Measurements from ENCODE around the gene RUFY3.
"Not testable (repeated sequence)": the region's sequence is repeated elsewhere in the genome, so short reads cannot be mapped to it uniquely, and the experiment has no call there.

The RUFY3 gene, protein sequence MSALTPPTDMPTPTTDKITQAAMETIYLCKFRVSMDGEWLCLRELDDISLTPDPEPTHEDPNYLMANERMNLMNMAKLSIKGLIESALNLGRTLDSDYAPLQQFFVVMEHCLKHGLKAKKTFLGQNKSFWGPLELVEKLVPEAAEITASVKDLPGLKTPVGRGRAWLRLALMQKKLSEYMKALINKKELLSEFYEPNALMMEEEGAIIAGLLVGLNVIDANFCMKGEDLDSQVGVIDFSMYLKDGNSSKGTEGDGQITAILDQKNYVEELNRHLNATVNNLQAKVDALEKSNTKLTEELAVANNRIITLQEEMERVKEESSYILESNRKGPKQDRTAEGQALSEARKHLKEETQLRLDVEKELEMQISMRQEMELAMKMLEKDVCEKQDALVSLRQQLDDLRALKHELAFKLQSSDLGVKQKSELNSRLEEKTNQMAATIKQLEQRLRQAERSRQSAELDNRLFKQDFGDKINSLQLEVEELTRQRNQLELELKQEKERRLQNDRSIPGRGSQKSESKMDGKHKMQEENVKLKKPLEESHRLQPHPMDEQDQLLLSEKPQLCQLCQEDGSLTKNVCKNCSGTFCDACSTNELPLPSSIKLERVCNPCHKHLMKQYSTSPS

DNA sequence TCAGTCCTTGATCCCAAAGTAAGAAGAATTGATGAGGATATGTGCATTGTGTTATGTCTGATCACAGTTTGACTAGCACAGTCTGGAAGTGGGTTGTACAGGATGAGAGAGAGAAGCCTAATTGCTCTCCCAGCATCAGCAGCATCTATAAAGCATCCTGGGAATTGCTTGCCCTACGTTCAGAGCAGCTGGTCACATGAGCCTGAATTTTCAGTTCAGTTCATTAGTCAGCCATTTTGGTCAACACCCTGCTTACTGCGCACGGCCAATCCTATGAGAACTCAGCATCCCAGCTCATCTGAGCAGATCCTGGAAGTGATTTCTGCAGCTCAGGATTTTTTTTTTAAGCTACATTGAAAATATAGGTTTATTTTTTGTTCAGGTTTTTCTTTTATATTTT lies at the start of gene RUFY3:
Gene RUFY3 (plus strand): TSS at position 218 of the 400 bp plus-strand sequence. CDS start 610 bp downstream, outside the sequence.
- Mint-ChIP-seq H3K4me3 (no peak within 1 kb of the TSS), H3K27me3 (no peaks in the 10 kb centered on the region), H3K9me3 (no peaks in the 10 kb centered on the region), H3K4me1 (ENCODE audit: low read depth) (peaks cover 31% of the 10 kb centered on the region), H3K36me3 (ENCODE audit: low read depth) (no peaks in the 10 kb centered on the region), H3K27ac (no peak within 1 kb of the TSS)
- intact Hi-C loops (cut with micrococcal nuclease) = no loop called here

DNA sequence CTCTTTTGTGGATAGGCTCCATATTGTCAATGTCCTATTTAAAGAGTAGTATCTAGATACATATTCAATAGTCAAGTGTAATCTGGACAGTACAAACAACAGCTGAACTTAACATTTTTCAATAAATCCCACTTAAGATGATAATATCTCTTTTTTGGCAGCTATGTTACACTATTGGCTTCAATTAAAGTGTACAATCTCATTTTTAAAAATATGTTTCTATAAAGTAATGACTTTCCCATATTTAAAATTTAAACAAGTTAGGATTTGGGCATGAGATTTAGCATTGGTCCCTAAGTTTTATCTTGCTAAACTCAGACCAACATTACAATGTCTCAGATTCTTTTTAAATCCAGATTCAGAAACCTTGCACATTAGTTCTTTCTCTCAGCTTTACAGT lies 47.6 kb upstream of the RUFY3 start:
- H3K4me3 Mint-ChIP-seq = no peak overlapping the region
- H3K27me3 Mint-ChIP-seq = no peaks in the 10 kb centered on the region
- no peaks in the 10 kb centered on the region for H3K36me3 Mint-ChIP-seq (ENCODE audit: low read depth)
- peaks cover 6% of the 10 kb centered on the region for H3K4me1 Mint-ChIP-seq (ENCODE audit: low read depth)
- no peak overlapping the region for H3K27ac Mint-ChIP-seq
- intact Hi-C loops (cut with micrococcal nuclease) = no loop called here
- H3K9me3 Mint-ChIP-seq = no peaks in the 10 kb centered on the region

DNA sequence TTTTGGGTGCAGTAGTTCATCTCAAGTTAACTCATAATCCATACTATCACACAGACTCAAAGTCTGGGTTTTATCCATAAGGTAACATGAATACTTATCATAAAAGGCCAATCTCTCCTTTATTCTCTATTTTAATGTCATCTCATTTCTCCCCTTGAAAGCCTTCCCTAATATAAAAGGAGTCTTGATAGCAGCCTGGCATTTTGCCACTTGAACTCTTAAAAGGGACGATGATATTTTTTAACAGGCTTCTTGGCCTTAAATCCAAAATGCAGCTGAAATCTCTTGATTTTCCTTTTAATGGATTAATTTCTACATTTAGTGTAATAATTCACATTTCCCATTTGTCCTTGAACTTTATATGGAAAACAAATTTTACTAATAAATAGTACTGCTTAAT lies 47.0 kb upstream of the RUFY3 start:
- intact Hi-C loops (cut with micrococcal nuclease) = no loop called here
- Mint-ChIP-seq H3K27me3 (no peaks in the 10 kb centered on the region), H3K9me3 (no peaks in the 10 kb centered on the region), H3K4me3 (no peak overlapping the region), H3K36me3 (ENCODE audit: low read depth) (no peaks in the 10 kb centered on the region), H3K27ac (no peak overlapping the region), H3K4me1 (ENCODE audit: low read depth) (peaks cover 6% of the 10 kb centered on the region)

DNA sequence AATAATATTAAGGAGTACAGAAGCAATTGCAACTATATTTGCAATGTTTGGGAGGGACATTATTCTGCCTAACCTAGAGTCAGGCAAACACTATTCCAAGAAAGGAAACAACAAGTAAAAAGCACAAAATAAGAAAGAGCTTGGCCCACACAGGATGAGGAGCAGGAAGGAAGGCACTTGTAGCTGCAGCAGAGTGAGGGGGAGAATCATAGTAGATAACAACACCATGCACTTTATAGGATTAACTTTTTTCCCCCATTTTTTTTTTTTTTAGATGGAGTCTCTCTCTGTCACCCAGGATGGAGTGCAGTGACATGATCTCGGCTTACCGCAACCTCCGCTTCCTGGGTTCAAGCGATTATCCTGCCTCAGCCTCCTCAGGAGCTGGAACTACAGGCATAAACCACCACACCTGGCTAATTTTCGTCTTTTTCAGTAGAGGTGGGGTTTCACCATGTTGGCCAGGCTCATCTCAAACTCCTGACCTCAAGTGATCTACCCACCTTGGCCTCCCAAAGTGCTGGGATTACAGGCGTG lies 45.1 kb upstream of the RUFY3 start:
- H3K36me3 Mint-ChIP-seq (ENCODE audit: low read depth) = no peaks in the 10 kb centered on the region
- no peak overlapping the region for H3K27ac Mint-ChIP-seq
- no peaks in the 10 kb centered on the region for H3K27me3 Mint-ChIP-seq
- H3K9me3 Mint-ChIP-seq = no peaks in the 10 kb centered on the region
- peaks cover 6% of the 10 kb centered on the region for H3K4me1 Mint-ChIP-seq (ENCODE audit: low read depth)
- H3K4me3 Mint-ChIP-seq = no peak overlapping the region
- intact Hi-C loops (cut with micrococcal nuclease) = no loop called here

DNA sequence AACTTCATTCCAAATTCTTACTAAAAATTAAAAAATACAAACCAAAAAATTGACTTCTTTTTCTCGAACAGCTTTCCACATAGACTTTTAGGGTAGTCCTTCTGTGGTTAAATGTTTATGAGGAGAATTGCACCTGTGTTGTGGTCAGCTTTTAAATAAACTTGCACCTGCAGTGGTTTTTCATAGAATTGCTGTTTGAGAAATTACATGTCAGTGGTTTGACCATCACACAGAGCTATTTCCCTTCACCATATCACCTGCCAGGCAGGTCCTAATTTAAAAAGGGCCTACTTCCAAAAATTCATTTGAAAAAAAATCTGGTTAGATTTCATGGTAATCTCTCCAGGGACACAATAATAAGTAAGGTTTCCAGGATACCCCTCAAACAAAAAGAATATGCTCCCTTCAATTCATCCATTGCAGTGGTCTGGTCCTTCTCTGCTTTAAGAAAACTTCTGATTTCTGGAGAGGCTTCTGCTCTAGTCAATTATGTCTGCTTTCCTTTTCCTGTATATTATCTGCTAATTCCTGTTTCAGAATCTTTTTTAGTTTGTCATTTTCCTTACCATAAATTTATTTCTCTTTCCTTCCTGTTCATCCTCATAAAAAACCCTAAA lies 43.3 kb upstream of the RUFY3 start:
- Mint-ChIP-seq H3K4me3 (no peak overlapping the region), H3K27me3 (no peaks in the 10 kb centered on the region), H3K4me1 (ENCODE audit: low read depth) (peaks cover 6% of the 10 kb centered on the region), H3K36me3 (ENCODE audit: low read depth) (no peaks in the 10 kb centered on the region), H3K27ac (no peak overlapping the region), H3K9me3 (no peaks in the 10 kb centered on the region)
- intact Hi-C loops (cut with micrococcal nuclease) = no loop called here

DNA sequence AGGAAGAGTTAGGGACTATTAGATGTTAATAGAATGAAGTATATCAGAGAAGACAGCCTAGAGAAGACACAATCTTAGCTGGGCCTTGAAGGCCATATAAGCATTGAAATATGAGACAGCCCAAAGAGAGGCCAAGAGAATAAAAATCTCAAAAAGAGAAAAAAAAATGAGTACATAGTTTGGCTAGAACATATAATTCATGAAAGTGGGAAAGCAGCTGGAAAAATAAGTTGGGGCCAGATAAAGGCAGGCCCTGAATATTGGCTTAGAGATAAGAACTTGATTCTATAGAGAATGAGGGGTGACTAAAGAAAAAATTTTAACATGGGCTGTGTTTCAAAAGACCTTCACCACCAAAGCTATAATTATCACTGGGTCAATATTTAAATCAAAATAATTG lies 40.8 kb upstream of the RUFY3 start:
- no peak overlapping the region for H3K4me3 Mint-ChIP-seq
- H3K27me3 Mint-ChIP-seq = no peaks in the 10 kb centered on the region
- H3K9me3 Mint-ChIP-seq = no peaks in the 10 kb centered on the region
- H3K4me1 Mint-ChIP-seq (ENCODE audit: low read depth) = peaks cover 6% of the 10 kb centered on the region
- no peaks in the 10 kb centered on the region for H3K36me3 Mint-ChIP-seq (ENCODE audit: low read depth)
- intact Hi-C loops (cut with micrococcal nuclease) = no loop called here
- H3K27ac Mint-ChIP-seq = no peak overlapping the region

DNA sequence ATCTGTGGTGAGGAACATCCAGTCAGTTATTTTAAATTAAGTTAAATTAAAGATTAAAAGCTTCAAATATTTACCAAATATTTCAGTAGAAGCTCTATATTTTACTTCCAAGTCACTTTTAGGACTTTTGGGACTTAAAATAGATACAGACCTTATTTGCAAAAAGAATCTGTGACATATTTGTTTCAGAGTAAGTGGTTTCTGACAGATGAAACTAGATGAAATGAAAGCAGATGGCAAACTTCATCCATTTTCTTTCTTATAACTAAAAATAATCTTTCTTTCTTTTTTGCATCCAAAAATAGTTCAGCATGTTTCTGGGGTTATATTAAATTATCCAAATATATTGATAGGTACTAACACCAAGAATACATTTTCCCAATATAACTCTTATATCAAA lies 40.1 kb upstream of the RUFY3 start:
- intact Hi-C loops (cut with micrococcal nuclease) = no loop called here
- H3K4me1 Mint-ChIP-seq (ENCODE audit: low read depth) = peaks cover 6% of the 10 kb centered on the region
- no peaks in the 10 kb centered on the region for H3K9me3 Mint-ChIP-seq

DNA sequence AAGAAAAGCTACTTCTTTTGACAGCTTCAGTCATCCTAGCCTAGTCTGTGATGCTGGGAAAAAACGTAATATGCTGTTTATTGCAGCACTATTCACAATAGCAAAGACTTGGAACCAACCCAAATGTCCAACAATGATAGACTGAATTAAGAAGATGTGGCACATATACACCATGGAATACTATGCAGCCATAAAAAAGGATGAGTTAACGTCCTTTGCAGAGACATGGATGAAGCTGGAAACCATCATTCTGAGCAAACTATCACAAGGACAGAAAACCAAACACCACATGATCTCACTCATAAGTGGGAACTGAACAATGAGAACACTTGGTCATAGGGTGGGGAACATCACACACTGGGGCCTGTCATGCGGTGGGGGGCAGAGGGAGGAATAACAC lies 39.6 kb upstream of the RUFY3 start:
- H3K27me3 Mint-ChIP-seq = not testable (repeated sequence)

More for the DNA sequence above, 40.1 kb upstream of the RUFY3 start:
- Mint-ChIP-seq H3K36me3 (ENCODE audit: low read depth) (no peaks in the 10 kb centered on the region), H3K27ac (no peak overlapping the region), H3K27me3 (no peaks in the 10 kb centered on the region), H3K4me3 (no peak overlapping the region)

DNA sequence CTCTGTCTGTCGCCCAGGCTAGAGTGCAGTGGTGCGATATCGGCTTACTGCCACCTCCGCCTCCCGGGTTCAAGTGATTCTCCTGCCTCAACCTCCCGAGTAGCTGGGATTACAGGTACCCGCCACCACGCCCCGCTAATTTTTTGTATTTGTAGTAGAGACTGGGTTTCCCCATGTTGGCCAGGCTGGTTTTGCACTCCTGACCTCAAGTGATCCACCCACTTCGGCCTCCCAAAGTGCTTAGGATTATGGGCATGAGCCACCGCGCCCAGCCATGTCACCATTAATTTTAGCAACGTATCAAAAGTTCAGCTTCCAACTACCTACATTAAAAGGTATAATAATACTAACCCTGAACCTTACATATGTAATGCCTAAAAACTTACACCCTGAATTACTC lies 34.4 kb upstream of the RUFY3 start:
- Mint-ChIP-seq H3K4me3 (peak overlapping the region; percentile 93), H3K4me1 (ENCODE audit: low read depth) (peaks cover 33% of the 10 kb centered on the region), H3K27ac (peak overlapping the region; percentile 99), H3K27me3 (no peaks in the 10 kb centered on the region), H3K36me3 (ENCODE audit: low read depth) (peaks cover 34% of the 10 kb centered on the region), H3K9me3 (no peaks in the 10 kb centered on the region)
- intact Hi-C loops (cut with micrococcal nuclease) = loop anchor here (5.0 kb wide), 2 partner anchors 260 to 305 kb away; partner anchors contain the start of gene DCK

More for the DNA sequence above, 39.6 kb upstream of the RUFY3 start:
- H3K4me1 Mint-ChIP-seq (ENCODE audit: low read depth); H3K36me3 Mint-ChIP-seq (ENCODE audit: low read depth); H3K9me3 Mint-ChIP-seq; H3K4me3 Mint-ChIP-seq; H3K27ac Mint-ChIP-seq; intact Hi-C loops (cut with micrococcal nuclease): not testable (repeated sequence)

DNA sequence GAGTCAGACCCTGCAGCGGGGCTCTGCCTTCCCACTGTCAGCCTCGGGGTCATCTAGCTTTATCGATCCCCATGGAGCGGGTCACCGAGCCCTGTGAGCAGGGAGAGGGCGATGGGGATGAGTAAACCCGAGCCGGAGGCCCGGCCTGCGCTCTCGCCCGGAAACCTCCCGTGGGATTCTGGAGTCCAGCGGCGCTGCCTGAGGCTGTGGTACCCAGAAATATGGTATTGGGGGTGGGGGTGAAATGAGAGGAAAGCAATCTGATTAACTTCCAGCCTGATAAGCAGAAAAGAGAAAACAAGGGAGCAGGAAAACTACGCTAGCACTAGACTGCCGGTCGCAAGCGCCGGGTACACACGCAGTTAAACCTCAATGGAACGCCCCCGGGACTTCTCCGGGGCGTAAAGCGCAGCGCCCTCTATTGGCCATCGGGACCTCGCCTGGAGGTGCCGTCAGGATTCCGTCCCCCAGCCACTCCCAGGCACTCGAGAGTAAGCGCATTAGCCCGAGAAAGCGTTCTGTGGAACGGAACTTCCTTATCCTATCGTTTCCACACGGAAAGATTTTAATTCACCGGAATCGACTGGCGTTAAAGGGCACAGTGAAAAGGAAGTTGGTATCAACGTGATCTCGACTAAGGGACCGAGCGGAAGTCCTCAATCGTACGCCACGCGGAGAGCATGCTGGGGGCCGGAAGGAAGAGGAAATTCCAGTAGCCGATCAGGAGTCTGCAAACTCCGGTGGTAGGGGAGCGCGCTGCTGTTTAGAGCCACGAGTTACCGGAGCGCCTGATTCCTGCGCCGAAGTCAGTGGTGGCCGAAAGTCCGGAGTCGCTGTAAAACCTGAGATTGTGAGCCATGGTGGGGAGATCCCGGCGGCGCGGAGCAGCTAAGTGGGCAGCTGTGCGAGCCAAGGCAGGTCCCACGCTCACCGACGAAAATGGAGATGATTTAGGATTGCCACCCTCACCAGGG lies 33.7 kb upstream of the RUFY3 start, which contains the start of gene UTP3:
Gene UTP3 (plus strand): TSS at position 712 of the 974 bp plus-strand sequence. CDS start 146 bp downstream, at position 858.
- Mint-ChIP-seq H3K4me1 (ENCODE audit: low read depth) (peaks cover 33% of the 10 kb centered on the region), H3K27ac (peak within 1 kb of the TSS; percentile 99), H3K9me3 (no peaks in the 10 kb centered on the region), H3K4me3 (peak within 1 kb of the TSS; percentile 93), H3K27me3 (no peaks in the 10 kb centered on the region), H3K36me3 (ENCODE audit: low read depth) (peaks cover 34% of the 10 kb centered on the region)
- intact Hi-C loops (cut with micrococcal nuclease) = loop anchor here (1.0 to 5.0 kb wide), 4 partner anchors 16 to 304 kb away; partner anchors contain the start of genes DCK and GRSF1

DNA sequence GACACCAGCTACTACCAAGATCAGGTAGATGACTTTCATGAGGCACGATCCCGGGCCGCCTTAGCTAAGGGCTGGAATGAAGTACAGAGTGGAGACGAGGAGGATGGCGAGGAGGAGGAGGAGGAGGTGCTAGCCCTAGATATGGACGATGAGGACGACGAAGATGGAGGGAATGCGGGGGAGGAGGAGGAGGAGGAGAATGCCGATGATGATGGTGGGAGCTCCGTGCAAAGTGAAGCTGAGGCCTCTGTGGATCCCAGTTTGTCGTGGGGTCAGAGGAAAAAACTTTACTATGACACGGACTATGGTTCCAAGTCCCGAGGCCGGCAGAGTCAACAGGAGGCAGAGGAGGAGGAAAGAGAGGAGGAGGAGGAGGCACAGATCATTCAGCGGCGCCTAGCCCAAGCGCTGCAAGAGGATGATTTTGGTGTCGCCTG lies 33.0 kb upstream of the RUFY3 start:
- Mint-ChIP-seq H3K27ac (peak overlapping the region; percentile 99), H3K4me3 (peak overlapping the region; percentile 93), H3K36me3 (ENCODE audit: low read depth) (peaks cover 34% of the 10 kb centered on the region), H3K9me3 (no peaks in the 10 kb centered on the region), H3K27me3 (no peaks in the 10 kb centered on the region), H3K4me1 (ENCODE audit: low read depth) (peaks cover 33% of the 10 kb centered on the region)
- intact Hi-C loops (cut with micrococcal nuclease) = loop anchor here (1.0 to 5.0 kb wide), 4 partner anchors 15 to 303 kb away; partner anchors contain the start of genes DCK and GRSF1

DNA sequence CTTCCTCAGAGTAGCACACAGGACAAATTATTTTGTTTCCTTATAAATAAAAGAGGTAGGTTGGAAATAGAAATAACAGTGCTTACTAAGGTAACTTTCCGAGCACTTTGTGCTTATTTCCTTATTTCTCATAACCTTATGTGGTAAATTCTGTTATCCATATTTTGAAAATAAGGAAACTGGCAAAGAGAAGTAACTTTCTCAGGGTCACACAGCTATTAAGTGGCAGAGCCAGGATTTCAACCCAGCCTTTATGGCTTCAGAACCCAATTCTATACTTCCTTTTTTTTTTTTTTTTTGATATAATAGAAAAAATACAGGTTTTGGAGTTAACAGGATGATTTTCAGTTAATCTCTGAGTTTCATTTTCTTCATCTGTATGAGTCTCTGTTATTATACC lies 30.1 kb upstream of the RUFY3 start:
- no peaks in the 10 kb centered on the region for H3K27me3 Mint-ChIP-seq
- peaks cover 40% of the 10 kb centered on the region for H3K36me3 Mint-ChIP-seq (ENCODE audit: low read depth)
- H3K27ac Mint-ChIP-seq = peak overlapping the region; percentile 66
- H3K9me3 Mint-ChIP-seq = no peaks in the 10 kb centered on the region
- intact Hi-C loops (cut with micrococcal nuclease) = no loop called here
- H3K4me3 Mint-ChIP-seq = peak overlapping the region; percentile 61
- peaks cover 33% of the 10 kb centered on the region for H3K4me1 Mint-ChIP-seq (ENCODE audit: low read depth)

DNA sequence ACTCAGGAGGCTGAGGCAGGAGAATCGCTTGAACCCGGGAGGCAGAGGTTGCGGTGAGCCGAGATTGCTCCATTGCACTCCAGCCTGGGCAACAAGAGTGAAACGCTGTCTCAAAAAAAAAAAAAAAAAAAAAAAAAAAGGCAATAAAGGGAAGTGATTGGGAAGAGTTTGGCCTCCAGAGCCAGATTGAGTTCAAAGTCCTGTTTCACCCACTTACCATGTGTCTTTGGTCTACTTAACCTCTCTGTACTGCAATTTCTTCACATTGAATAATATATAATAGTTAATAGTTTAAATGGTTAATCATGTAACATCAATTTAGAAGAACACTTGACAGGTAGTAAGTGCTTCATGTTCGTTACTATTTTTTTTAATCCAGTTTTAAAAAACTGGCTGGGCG lies 27.1 kb upstream of the RUFY3 start:
- H3K27me3 Mint-ChIP-seq; H3K27ac Mint-ChIP-seq; H3K9me3 Mint-ChIP-seq; H3K4me3 Mint-ChIP-seq; intact Hi-C loops (cut with micrococcal nuclease): not testable (repeated sequence)
- Mint-ChIP-seq H3K4me1 (ENCODE audit: low read depth) (peaks cover 21% of the 10 kb centered on the region), H3K36me3 (ENCODE audit: low read depth) (peaks cover 20% of the 10 kb centered on the region)

Measured in dendritic cell treated with granulocyte-macrophage colony-stimulating factor and Interleukin-4, amounts not matched to agents 40 ng/mL and 50 ng/mL, for 4 days (primary cell).